NCI-H1105 (cell line): ENCODE data around the gene OR7A5.
"Not testable (repeated sequence)": the region's sequence is repeated elsewhere in the genome, so short reads cannot be mapped to it uniquely, and the experiment has no call there.

Source experiments
- DNase-seq: peaks from one replicate; lab custom pipeline; 2025; lab: John Stamatoyannopoulos, UW

The OR7A5 gene

DNA sequence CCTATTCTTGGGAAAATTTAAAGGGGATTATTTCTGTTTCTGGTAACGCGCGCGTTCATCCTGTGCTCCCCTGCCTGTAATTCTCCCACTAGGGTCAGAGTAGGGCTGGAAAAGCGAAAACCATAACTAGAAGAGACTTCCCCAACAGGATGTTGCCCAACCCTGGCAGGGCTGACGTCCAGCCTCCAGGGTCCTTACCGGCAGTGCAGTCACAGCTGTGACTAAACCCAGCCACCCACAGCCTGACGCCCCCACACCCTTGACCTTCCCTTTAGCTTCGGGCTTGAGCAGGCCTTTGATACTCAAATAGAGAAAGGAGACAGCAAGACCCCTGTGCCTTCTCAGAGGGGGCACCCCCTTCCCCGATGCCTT, 50.3 kb downstream of the OR7A5 start:
- DNase-seq = not testable (repeated sequence)

DNA sequence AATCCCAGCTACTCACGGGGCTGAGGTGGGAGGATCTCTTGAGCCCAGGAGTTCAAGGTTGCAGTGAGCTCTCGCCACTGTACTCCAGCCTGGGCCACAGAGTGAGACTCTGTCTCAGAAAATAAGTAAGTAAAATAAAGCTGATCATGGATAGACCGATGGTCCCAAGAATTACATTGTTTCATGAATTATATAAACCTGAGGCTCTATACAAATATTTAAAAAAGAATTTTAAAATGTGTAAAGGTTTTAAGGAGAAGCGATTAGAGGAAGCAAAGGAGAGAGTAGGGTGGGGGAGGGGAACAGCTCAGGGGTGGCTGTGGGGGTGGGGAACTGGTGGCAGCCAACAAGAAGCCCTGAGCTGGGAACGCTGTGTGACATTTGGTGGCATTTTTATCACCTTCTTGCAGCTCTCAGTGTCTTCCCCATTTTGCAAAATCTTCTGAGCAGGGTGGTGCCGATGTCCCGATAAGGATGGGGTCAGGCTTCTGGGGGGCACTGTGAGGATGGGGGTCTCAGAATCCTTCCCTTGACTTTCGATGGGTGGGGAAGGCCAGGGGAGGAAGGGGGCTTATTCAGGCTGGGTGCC, 51.5 kb downstream of the OR7A5 start:
- not testable (repeated sequence) for DNase-seq

DNA sequence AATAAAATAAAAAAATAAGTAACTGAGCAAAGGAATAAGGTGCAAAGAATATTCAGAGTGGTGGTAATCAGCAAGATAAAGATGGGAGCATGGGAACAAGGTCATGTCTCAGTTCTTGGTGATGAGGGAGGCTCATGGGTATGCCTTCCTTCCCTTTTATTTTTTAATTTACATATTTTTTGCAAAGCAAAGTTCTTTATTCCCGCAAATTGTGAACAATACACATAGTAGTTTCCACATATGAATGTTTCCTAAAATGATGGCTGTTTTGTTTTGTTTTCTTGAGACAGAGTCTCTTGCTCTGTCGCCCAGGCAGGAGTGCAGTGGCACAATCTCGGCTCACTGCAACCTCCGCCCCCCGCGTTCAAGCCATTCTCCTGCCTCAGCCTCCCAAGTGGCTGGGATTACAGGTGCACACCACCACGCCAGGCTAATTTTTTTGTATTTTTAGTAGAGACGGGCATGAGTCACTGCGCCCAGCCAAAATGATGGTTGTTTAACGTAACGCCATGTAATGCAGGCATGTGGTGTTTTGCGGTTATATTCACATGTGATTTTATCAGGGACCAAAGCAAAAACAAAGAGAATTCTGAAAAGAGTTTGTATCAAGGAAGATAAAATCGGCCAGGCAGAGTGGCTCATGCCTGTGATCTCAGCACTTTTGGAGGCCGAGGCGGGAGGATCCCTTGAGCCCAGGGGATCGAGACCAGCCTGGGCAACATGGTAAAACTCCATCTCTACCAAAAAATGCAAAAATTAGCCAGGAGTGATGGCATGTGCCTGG, 52.2 kb downstream of the OR7A5 start:
- no peak for DNase-seq

DNA sequence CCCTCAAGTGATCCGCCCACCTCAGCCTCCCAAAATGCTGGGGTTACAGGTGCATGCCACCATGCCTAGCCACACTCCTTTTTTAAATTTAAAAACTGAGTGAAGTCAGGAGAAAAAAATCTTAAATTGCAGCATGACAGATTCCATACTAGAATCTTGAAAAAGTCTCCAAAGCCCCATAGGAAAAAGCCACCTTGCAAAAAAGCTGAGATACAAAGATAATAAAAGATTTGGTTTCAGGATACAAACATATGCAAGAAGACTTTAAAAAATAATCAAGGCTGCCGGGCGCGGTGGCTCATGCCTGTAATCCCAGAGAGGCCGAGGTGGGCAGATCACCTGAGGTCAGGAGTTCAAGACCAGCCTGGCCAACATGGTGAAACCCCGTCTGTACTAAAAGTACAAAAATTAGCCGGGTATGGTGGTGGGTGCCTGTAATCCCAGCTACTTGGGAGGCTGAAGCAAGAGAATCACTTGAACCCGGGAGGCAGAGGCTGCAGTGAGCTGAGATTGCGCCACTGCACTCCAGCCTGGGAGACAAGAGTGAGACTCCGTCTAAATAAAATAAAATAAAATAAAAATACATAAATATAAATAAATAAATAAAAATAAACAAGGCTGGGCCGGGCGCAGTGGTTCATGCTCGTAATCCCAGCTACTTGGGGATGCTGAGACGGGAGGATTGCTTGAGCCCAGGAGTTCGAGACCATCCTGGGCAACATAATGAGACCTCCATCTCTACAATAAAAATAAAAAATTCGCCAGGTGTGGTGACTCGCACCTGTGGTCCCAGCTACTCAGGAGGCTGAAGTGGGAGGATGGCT, 53.1 kb downstream of the OR7A5 start:
- not testable (repeated sequence) for DNase-seq

DNA sequence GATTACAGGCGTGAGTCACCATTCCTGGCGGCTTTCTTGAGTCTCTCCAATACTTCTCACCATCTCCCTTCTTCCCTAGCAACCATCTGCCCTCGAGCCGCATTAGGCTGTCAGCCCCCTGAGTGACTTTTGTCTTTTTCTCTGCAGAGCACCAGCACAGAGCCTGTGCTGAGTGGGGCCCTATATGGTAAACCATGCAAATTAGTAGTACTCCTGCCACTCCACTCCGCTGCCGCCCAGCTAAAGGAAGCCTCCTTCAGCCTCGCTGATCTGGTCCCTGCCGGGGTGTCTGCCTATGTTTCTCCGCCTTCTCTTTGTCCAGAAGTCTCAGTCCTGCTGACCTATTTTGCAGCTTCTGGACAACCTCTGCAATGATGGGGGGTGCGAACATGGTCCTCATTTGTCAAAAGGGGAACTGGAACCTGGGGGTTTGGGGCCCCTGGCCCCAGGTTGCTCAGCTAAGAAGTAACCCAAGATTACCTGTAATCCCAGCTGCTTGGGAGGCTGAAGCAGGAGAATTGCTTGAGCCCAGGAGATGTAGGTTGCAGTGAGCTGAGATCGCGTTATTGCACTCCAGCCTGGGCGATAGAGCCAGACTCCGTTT, 54.3 kb downstream of the OR7A5 start:
- not testable (repeated sequence) for DNase-seq

DNA sequence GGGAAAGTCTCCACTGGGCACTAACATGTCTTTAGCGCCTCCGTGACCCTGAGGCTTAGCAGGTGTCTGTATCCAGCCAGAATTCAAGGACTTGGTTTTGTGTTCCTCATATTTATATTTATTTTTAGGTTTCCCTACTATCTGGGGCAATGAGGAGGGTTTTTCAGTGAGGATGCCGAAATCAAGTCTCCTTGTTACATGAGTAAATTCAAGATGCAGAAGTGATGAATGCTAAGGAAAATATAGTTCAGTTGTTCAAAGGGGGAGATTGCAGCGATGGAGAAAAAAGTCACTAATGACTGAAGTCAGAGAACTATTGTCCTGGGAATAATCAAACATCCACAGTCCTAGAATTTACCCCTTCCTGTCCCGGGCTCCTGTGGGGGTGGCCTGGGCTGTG, 55.8 kb downstream of the OR7A5 start:
- no peak for DNase-seq

DNA sequence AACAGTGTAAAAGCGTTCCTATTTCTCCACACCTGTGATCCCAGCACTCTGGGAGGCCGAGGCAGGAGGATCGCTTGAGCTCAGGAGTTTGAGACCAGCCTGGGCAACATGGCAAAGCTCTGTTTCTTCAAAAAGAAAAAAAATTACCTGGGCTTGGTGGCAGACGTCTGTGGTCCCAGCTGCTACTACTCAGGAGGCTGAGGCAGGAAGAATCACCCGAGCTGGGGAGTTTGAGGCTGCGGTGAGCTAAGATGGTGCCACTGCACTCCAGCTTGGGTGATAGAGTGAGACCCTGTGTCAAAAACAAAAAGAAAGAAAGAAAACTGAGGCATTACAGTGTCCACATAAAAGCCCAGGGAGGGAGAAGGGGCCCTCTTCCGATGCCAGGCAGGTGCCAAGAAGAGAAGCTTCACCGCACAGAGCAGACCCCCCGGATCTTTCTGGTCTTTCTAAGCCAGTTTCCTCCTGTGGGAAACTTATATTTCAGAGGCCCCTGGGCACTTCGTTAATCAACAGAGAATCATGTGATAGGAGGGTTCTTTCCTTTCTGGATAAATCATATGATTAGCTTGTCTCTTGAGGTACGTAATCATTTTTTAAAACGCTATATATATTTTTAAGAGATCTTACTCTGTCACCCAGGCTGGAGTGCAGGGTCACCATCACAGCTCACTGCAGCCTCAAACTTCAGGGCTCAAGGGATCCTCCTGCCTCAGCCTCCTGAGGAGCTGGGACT, 56.7 kb downstream of the OR7A5 start, which contains the start of gene ADGRE2:
TSS of gene ADGRE2 (minus strand) at position 451 of the 736 bp plus-strand sequence. CDS start 1,804 bp downstream, outside the sequence.
- not testable (repeated sequence) for DNase-seq

DNA sequence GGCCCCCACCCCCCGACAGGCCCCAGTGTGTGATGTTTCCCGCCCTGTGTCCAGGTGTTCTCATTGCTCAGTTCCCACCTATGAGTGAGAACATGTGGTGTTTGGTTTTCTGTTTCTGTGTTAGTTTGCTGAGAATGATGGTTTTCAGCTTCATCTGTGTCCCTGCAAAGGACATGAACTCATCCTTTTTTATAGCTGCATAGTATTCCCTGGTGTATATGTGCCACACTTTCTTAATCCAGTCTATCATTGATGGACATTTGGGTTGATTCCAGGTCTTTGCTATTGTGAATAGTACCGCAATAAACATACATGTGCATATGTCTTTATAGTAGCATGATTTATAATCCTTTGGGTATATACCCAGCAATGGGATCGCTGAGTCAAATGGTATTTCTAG, 57.3 kb downstream of the OR7A5 start:
- not testable (repeated sequence) for DNase-seq
